HCT116 (cell line): Measurements from ENCODE around the gene CHCT1. TPM values are rescaled to one million over a fixed set of nuclear protein-coding genes. Genes with fewer than 3 reads are reported as not detected.

ENCODE experiments used
- ATAC-seq: fragments of 200-7000 bp; cut with Tn5 transposase; 2 replicates; pipeline ENCODE4 v1.9.1; 2020; ENCODE audit warnings: mild to moderate bottlenecking, moderate library complexity
- BruUV-seq: library from RNA; stranded (reverse); fragments of 400-500 nt; replicated peaks from 2 replicates; lab custom pipeline; 2021; lab: Mats Ljungman, UMichigan
- CTCF ChIA-PET: fragments of 300-600 bp; sonication (Branson Sonifier 250); formaldehyde crosslinking; loops from one replicate; lab custom pipeline; 2021; ENCODE audit warnings: antibody characterized with exemption; lab: Charles Lee
- POLR2A ChIA-PET: fragments of 300-600, 350-600 bp; sonication (Branson Sonifier 250); formaldehyde crosslinking; loops from one replicate; lab custom pipeline; 2021; ENCODE audit warnings: antibody characterized with exemption; lab: Charles Lee
- RAD21 ChIA-PET, 2 experiments: fragments of 300-600 bp; sonication (Branson Sonifier 250); formaldehyde crosslinking; loops; one replicate each; lab custom pipeline; 2023; ENCODE audit warnings: low total read pairs in 2 of 2; ENCODE audit not compliant: uncharacterized antibody in 2 of 2, unreplicated experiment in 2 of 2, low non-redundant PET in 1 of 2; lab: Charles Lee
- DNase-seq: peaks from one replicate; pipeline ENCODE4 v3.0.0-alpha.2; 2010; ENCODE audit warnings: low read depth, low spot score
- H2AFZ ChIP-seq: fragments of 200-600 bp; shearing (Covaris generic), sonication (generic); 2 replicates; pipeline ENCODE4 v1.6.1; 2017; ENCODE audit warnings: low read depth, mixed run types, mixed read lengths, antibody characterized with exemption, low read length; ENCODE audit not compliant: poor library complexity, severe bottlenecking
- H3K27ac ChIP-seq: 2 replicates; pipeline ENCODE4 v1.5.1; 2012; ENCODE audit warnings: low read depth, low read length
- H3K27me3 ChIP-seq: fragments of 200-600 bp; sonication (generic); 2 replicates; pipeline ENCODE4 v1.6.1; 2016; ENCODE audit warnings: mixed run types, low read length, mixed read lengths; ENCODE audit not compliant: insufficient read depth
- H3K36me3 ChIP-seq, 2 experiments: fragments of 200-500 bp in 1 of 2; fragments of 200-600 bp in 1 of 2; sonication (Bioruptor generic) in 1 of 2; sonication (generic) in 1 of 2; 2 replicates each; pipeline versions ENCODE4 v1.5.1 to v1.6.1; 2014 to 2016; ENCODE audit warnings: low read length in 2 of 2, inconsistent platforms in 1 of 2, mixed read lengths in 1 of 2, mixed run types in 1 of 2; ENCODE audit not compliant: insufficient read depth in 2 of 2, control insufficient read depth in 1 of 2
- H3K4me1 ChIP-seq, 2 experiments: fragments of 200-600 bp in 1 of 2; sonication (generic) in 1 of 2; 2 replicates each; pipeline versions ENCODE4 v1.5.1 to v1.6.1; 2012 to 2017; ENCODE audit warnings: low read length in 2 of 2, inconsistent platforms in 1 of 2, mild to moderate bottlenecking in 1 of 2, mixed read lengths in 1 of 2, mixed run types in 1 of 2, moderate library complexity in 1 of 2; ENCODE audit not compliant: insufficient read depth in 2 of 2, control insufficient read depth in 1 of 2
- H3K4me2 ChIP-seq: fragments of 200-600 bp; sonication (generic); 2 replicates; pipeline ENCODE4 v1.6.1; 2017; ENCODE audit warnings: mixed run types, low read length, mixed read lengths
- H3K4me3 ChIP-seq, 2 experiments: fragments of 200-600 bp in 1 of 2; sonication (generic) in 1 of 2; replicated peaks in 1 of 2; 2 replicates each; pipeline ENCODE4 v1.5.1; 2011 to 2016; ENCODE audit warnings: low read length in 2 of 2, control low read depth in 1 of 2, low read depth in 1 of 2, mild to moderate bottlenecking in 1 of 2, mixed read lengths in 1 of 2, mixed run types in 1 of 2
- H3K79me2 ChIP-seq: fragments of 200-600 bp; sonication (generic); 2 replicates; pipeline ENCODE4 v1.6.1; 2017; ENCODE audit warnings: mild to moderate bottlenecking, mixed run types, low read length, moderate library complexity, mixed read lengths; ENCODE audit not compliant: insufficient read depth
- H3K9ac ChIP-seq: fragments of 200-600 bp; sonication (generic); 2 replicates; pipeline ENCODE4 v1.6.1; 2016; ENCODE audit warnings: low read length, mixed read lengths
- H3K9me2 ChIP-seq: fragments of 200-600 bp; sonication (generic), shearing (Covaris generic); 2 replicates; pipeline ENCODE4 v1.6.1; 2017; ENCODE audit warnings: mixed run types, mild to moderate bottlenecking, moderate library complexity; ENCODE audit not compliant: insufficient read depth
- H3K9me3 ChIP-seq, 2 experiments: fragments of 200-500 bp in 1 of 2; fragments of 200-600 bp in 1 of 2; sonication (Bioruptor generic) in 1 of 2; sonication (generic) in 1 of 2; 2 replicates each; pipeline ENCODE4 v1.6.1; 2014 to 2017; ENCODE audit warnings: low read length in 2 of 2, mixed read lengths in 2 of 2, inconsistent platforms in 1 of 2, low read depth in 1 of 2, mild to moderate bottlenecking in 1 of 2, mixed run types in 1 of 2, moderate library complexity in 1 of 2; ENCODE audit not compliant: control insufficient read depth in 1 of 2, insufficient read depth in 1 of 2
- H4K20me1 ChIP-seq: fragments of 200-600 bp; sonication (generic), shearing (Covaris generic); 2 replicates; pipeline ENCODE4 v1.6.1; 2017; ENCODE audit warnings: mixed run types, mild to moderate bottlenecking, moderate library complexity; ENCODE audit not compliant: insufficient read depth
- CBX3 ChIP-seq: IDR thresholded peaks from 2 replicates; pipeline ENCODE4 v1.6.1; 2012; ENCODE audit warnings: low read depth
- CEBPB ChIP-seq: IDR thresholded peaks from 2 replicates; pipeline ENCODE4 v1.6.1; 2012; ENCODE audit warnings: low read depth
- EGR1 ChIP-seq: IDR thresholded peaks from 2 replicates; pipeline ENCODE4 v1.6.1; 2012; ENCODE audit warnings: low read depth
- ELF1 ChIP-seq: IDR thresholded peaks from 2 replicates; pipeline ENCODE4 v1.6.1; 2012; ENCODE audit warnings: low read depth, borderline replicate concordance
- EZH2 ChIP-seq: fragments of 200-600 bp; sonication (generic); IDR thresholded peaks from 2 replicates; pipeline ENCODE4 v1.6.1; 2017; ENCODE audit warnings: antibody characterized with exemption, mixed run types
- FOSL1 ChIP-seq: IDR thresholded peaks from 2 replicates; pipeline ENCODE4 v1.6.1; 2012; ENCODE audit warnings: low read depth
- JUND ChIP-seq: IDR thresholded peaks from 2 replicates; pipeline ENCODE4 v1.6.1; 2012
- POLR2A ChIP-seq: IDR thresholded peaks from 2 replicates; pipeline ENCODE4 v1.7.0; 2011; ENCODE audit warnings: borderline replicate concordance; ENCODE audit not compliant: insufficient read depth, insufficient read length; ENCODE audit errors: extremely low read depth
- POLR2AphosphoS5 ChIP-seq: IDR thresholded peaks from 2 replicates; pipeline ENCODE4 v1.6.1; 2011; ENCODE audit warnings: mild to moderate bottlenecking, low read depth, low read length, moderate library complexity
- RAD21 ChIP-seq: IDR thresholded peaks from 2 replicates; pipeline ENCODE4 v1.6.1; 2012; ENCODE audit warnings: low read depth, mild to moderate bottlenecking
- SIN3A ChIP-seq: IDR thresholded peaks from 2 replicates; pipeline ENCODE4 v1.6.1; 2012; ENCODE audit warnings: low read depth
- SRF ChIP-seq: IDR thresholded peaks from 2 replicates; pipeline ENCODE4 v1.6.1; 2012; ENCODE audit warnings: low read depth
- TCF7L2 ChIP-seq: IDR thresholded peaks from 2 replicates; pipeline ENCODE4 v1.7.0; 2011; ENCODE audit warnings: borderline replicate concordance, inconsistent platforms; ENCODE audit not compliant: insufficient read depth, insufficient read length; ENCODE audit errors: extremely low read depth
- YY1 ChIP-seq: IDR thresholded peaks from 2 replicates; pipeline ENCODE4 v1.6.1; 2011; ENCODE audit warnings: low read length, low read depth, moderate library complexity, mild to moderate bottlenecking; ENCODE audit not compliant: insufficient replicate concordance; ENCODE audit errors: extremely low read depth
- ZFX ChIP-seq: fragments of 450-650 bp; IDR thresholded peaks from 2 replicates; pipeline ENCODE4 v1.6.1; 2017
- ZNF274 ChIP-seq: fragments of 200-500 bp; sonication (Bioruptor generic); IDR thresholded peaks from 2 replicates; pipeline ENCODE4 v1.6.1; 2014; ENCODE audit warnings: mild to moderate bottlenecking, low read depth, low read length, inconsistent platforms
- intact Hi-C: fragments of 100-400 bp; cut with micrococcal nuclease; formaldehyde crosslinking; loops from 2 replicates; pipeline ENCODE4 v1.10.0; 2022
- total RNA-seq: library from RNA; stranded (reverse); gene quantifications from one replicate; pipeline ENCODE4 v1.2.1, GENCODE V29; 2021; ENCODE audit not compliant: unreplicated experiment
- TF ChIP-seq, protein P1 (sequence below), 3 experiments: fragments of 200-600 bp in 1 of 3; sonication (generic) in 1 of 3; IDR thresholded peaks in 2 of 3; conservative IDR thresholded peaks in 1 of 3; 2 replicates each; pipeline ENCODE4 v1.5.1; 2012 to 2017; ENCODE audit warnings: low read depth in 2 of 3, low read length in 2 of 3, antibody characterized with exemption in 1 of 3, borderline replicate concordance in 1 of 3, control low read depth in 1 of 3, mild to moderate bottlenecking in 1 of 3, mixed read lengths in 1 of 3, mixed run types in 1 of 3, moderate library complexity in 1 of 3; ENCODE audit not compliant: insufficient read depth in 1 of 3
- TF ChIP-seq, protein P2 (sequence below): IDR thresholded peaks from 2 replicates; pipeline ENCODE4 v1.6.1; 2012

The CHCT1 gene
- total RNA-seq, 1 experiment from 2014 or later = not detected

- Histone ChIP-seq H3K9me2 (no peaks in the 10 kb centered on the region), H2AFZ (no peak overlapping the region), H3K79me2 (no peaks in the 10 kb centered on the region), H3K9ac (no peak overlapping the region), H3K9me3 (no peaks in the 10 kb centered on the region), H3K4me1 (no peaks in the 10 kb centered on the region), H3K4me2 (no peak overlapping the region)
- ATAC-seq = no peak
- RAD21 ChIA-PET = no interaction called here
- no peak for TF ChIP-seq ELF1
- no peak for TF ChIP-seq ZNF274
- TF ChIP-seq, protein P1, sequence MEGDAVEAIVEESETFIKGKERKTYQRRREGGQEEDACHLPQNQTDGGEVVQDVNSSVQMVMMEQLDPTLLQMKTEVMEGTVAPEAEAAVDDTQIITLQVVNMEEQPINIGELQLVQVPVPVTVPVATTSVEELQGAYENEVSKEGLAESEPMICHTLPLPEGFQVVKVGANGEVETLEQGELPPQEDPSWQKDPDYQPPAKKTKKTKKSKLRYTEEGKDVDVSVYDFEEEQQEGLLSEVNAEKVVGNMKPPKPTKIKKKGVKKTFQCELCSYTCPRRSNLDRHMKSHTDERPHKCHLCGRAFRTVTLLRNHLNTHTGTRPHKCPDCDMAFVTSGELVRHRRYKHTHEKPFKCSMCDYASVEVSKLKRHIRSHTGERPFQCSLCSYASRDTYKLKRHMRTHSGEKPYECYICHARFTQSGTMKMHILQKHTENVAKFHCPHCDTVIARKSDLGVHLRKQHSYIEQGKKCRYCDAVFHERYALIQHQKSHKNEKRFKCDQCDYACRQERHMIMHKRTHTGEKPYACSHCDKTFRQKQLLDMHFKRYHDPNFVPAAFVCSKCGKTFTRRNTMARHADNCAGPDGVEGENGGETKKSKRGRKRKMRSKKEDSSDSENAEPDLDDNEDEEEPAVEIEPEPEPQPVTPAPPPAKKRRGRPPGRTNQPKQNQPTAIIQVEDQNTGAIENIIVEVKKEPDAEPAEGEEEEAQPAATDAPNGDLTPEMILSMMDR (IDR thresholded peaks at IDR 0.05 in 2 of 3, conservative IDR thresholded peaks at IDR 0.05 in 1 of 3; ENCODE audit: borderline replicate concordance in 1 of 3, insufficient read depth in 1 of 3, low read depth in 2 of 3, low read length in 2 of 3) = no peak
- TF ChIP-seq, protein P2, sequence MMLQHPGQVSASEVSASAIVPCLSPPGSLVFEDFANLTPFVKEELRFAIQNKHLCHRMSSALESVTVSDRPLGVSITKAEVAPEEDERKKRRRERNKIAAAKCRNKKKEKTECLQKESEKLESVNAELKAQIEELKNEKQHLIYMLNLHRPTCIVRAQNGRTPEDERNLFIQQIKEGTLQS = no peak
- no peak for TF ChIP-seq CBX3
- TF ChIP-seq POLR2A = no peak
- TF ChIP-seq POLR2AphosphoS5 = no peak
- no peak for TF ChIP-seq CEBPB
- TF ChIP-seq JUND = no peak
- TF ChIP-seq SIN3A = no peak
- no peak for TF ChIP-seq EGR1
- no peak for TF ChIP-seq ZFX
- TF ChIP-seq SRF = no peak
- no peak for TF ChIP-seq YY1
- TF ChIP-seq FOSL1 = no peak
- no peak for TF ChIP-seq RAD21
- no peak for TF ChIP-seq TCF7L2
- no peak for TF ChIP-seq EZH2
- TF ChIP-seq, all 23 proteins: peak for 0
- H4K20me1 ChIP-seq = no peaks in the 10 kb centered on the region
- no peak overlapping the region for H3K4me3 ChIP-seq
- no peaks in the 10 kb centered on the region for H3K27me3 ChIP-seq
- no TSS peak for BruUV-seq
- peaks cover 4 to 34% of the 10 kb centered on the region in 2 experiments; a peak in 3 of 4 replicates for H3K36me3 ChIP-seq
- no peak overlapping the region for H3K27ac ChIP-seq
- POLR2A ChIA-PET = no interaction called here
- CTCF ChIA-PET = no interaction called here
- intact Hi-C loops = no loop called here
- DNase-seq = no peak
Observed at GRCh38 chr17:60461584-60461983, 39.3 kb downstream of the CHCT1 start.
